Effector memory CD4-positive, alpha-beta T cell (primary cell): ENCODE results near the gene CALY.

Experiments used
- DNase-seq, 3 donors: peaks; one replicate each; pipeline ENCODE4 v3.0.0-alpha.2; 2020
- H3K27ac ChIP-seq: 2 replicates; pipeline ENCODE4 v1.7.0; 2013; ENCODE audit warnings: mild to moderate bottlenecking, low read length, moderate library complexity; ENCODE audit not compliant: insufficient read depth, poor library complexity, severe bottlenecking
- H3K27me3 ChIP-seq: replicated peaks from 2 replicates; pipeline ENCODE4 v1.7.0; 2013; ENCODE audit warnings: mild to moderate bottlenecking, low read length; ENCODE audit not compliant: insufficient read depth, control insufficient read depth, poor library complexity, severe bottlenecking
- H3K36me3 ChIP-seq: 2 replicates; pipeline ENCODE4 v1.7.0; 2013; ENCODE audit warnings: mild to moderate bottlenecking, low read length, moderate library complexity; ENCODE audit not compliant: control insufficient read depth, insufficient read depth
- H3K4me1 ChIP-seq: 2 replicates; pipeline ENCODE4 v1.7.0; 2013; ENCODE audit warnings: low read length, mild to moderate bottlenecking; ENCODE audit not compliant: control insufficient read depth, insufficient read depth, poor library complexity, severe bottlenecking
- H3K4me3 ChIP-seq: 2 replicates; pipeline ENCODE4 v1.7.0; 2013; ENCODE audit warnings: low read length, low read depth, mild to moderate bottlenecking; ENCODE audit not compliant: insufficient read depth, poor library complexity, severe bottlenecking
- H3K9me3 ChIP-seq: 2 replicates; pipeline ENCODE4 v1.7.0; 2013; ENCODE audit warnings: mild to moderate bottlenecking, low read length, moderate library complexity; ENCODE audit not compliant: control insufficient read depth
- total RNA-seq, 3 donors: gene quantifications; one replicate each; lab custom pipeline; 2026; lab: John Stamatoyannopoulos, UW

Gene CALY
- 1.4 to 1.7 (median 1.6) reads per million in 3 donors for total RNA-seq

- peak; percentile 85 to 94 (median 87) for DNase-seq
- Histone ChIP-seq H3K4me1 (peaks cover 28% of the 10 kb centered on the region), H3K4me3 (peak within 1 kb of the TSS; percentile 57), H3K27ac (peak within 1 kb of the TSS; percentile 71), H3K27me3 (no peaks in the 10 kb centered on the region), H3K36me3 (no peaks in the 10 kb centered on the region), H3K9me3 (no peaks in the 10 kb centered on the region)
Measured at GRCh38 chr10:133336577-133337369, at the start of gene CALY. Gene CALY (minus strand): TSS chr10:133336896. CDS start chr10:133328989, 7,907 bp downstream.

GRCh38 chr10:133385214-133385613, 48.5 kb upstream of the CALY start:
- no peaks in the 10 kb centered on the region for H3K36me3 ChIP-seq
- no peaks in the 10 kb centered on the region for H3K9me3 ChIP-seq
- peaks cover 14% of the 10 kb centered on the region for H3K4me1 ChIP-seq
- H3K27me3 ChIP-seq = no peaks in the 10 kb centered on the region
- no peak for DNase-seq
- no peak overlapping the region for H3K4me3 ChIP-seq
- no peak overlapping the region for H3K27ac ChIP-seq

GRCh38 chr10:133384071-133384470, 47.4 kb upstream of the CALY start:
- no peak overlapping the region for H3K27ac ChIP-seq
- no peak overlapping the region for H3K4me3 ChIP-seq
- H3K36me3 ChIP-seq = no peaks in the 10 kb centered on the region
- peaks cover 13% of the 10 kb centered on the region for H3K4me1 ChIP-seq
- no peaks in the 10 kb centered on the region for H3K9me3 ChIP-seq
- no peak for DNase-seq
- H3K27me3 ChIP-seq = no peaks in the 10 kb centered on the region

- Histone ChIP-seq H3K36me3 (no peaks in the 10 kb centered on the region), H3K4me3 (no peak overlapping the region), H3K27me3 (no peaks in the 10 kb centered on the region), H3K27ac (no peak overlapping the region), H3K9me3 (no peaks in the 10 kb centered on the region), H3K4me1 (peaks cover 11% of the 10 kb centered on the region)
- no peak for DNase-seq
Measured at GRCh38 chr10:133383551-133383950, 46.9 kb upstream of the CALY start.

GRCh38 chr10:133381036-133381435, 44.3 kb upstream of the CALY start:
- no peaks in the 10 kb centered on the region for H3K27me3 ChIP-seq
- H3K27ac ChIP-seq = no peak overlapping the region
- H3K36me3 ChIP-seq = no peaks in the 10 kb centered on the region
- H3K4me1 ChIP-seq = peaks cover 13% of the 10 kb centered on the region
- H3K4me3 ChIP-seq = no peak overlapping the region
- DNase-seq = no peak
- no peaks in the 10 kb centered on the region for H3K9me3 ChIP-seq

GRCh38 chr10:133379801-133380666, 43.3 kb upstream of the CALY start:
- Histone ChIP-seq H3K9me3 (no peaks in the 10 kb centered on the region), H3K27me3 (no peaks in the 10 kb centered on the region), H3K36me3 (no peaks in the 10 kb centered on the region), H3K4me1 (peaks cover 13% of the 10 kb centered on the region), H3K27ac (peak overlapping the region; percentile 41), H3K4me3 (peak overlapping the region; percentile 48)
- DNase-seq = no peak

GRCh38 chr10:133379152-133379800, 42.6 kb upstream of the CALY start, which contains the start of gene PAOX:
Gene PAOX (plus strand): TSS chr10:133379262. CDS start chr10:133379317, 55 bp downstream.
- Histone ChIP-seq H3K4me1 (peaks cover 13% of the 10 kb centered on the region), H3K27me3 (no peaks in the 10 kb centered on the region), H3K36me3 (no peaks in the 10 kb centered on the region), H3K9me3 (no peaks in the 10 kb centered on the region), H3K27ac (peak within 1 kb of the TSS; percentile 51), H3K4me3 (peak within 1 kb of the TSS; percentile 96)
- peak; percentile 53 to 61 (median 55) for DNase-seq

GRCh38 chr10:133378251-133379096, 41.8 kb upstream of the CALY start:
- Histone ChIP-seq H3K4me1 (peaks cover 13% of the 10 kb centered on the region), H3K9me3 (no peaks in the 10 kb centered on the region), H3K27me3 (no peaks in the 10 kb centered on the region), H3K36me3 (no peaks in the 10 kb centered on the region), H3K4me3 (peak overlapping the region; percentile 96), H3K27ac (peak overlapping the region; percentile 51)
- peak; percentile 34 to 57 (median 37) for DNase-seq

GRCh38 chr10:133377818-133378250, 41.1 kb upstream of the CALY start:
- no peaks in the 10 kb centered on the region for H3K9me3 ChIP-seq
- H3K4me1 ChIP-seq = peaks cover 13% of the 10 kb centered on the region
- DNase-seq = no peak
- H3K4me3 ChIP-seq = peak overlapping the region; percentile 96
- no peaks in the 10 kb centered on the region for H3K36me3 ChIP-seq
- H3K27ac ChIP-seq = peak overlapping the region; percentile 51
- no peaks in the 10 kb centered on the region for H3K27me3 ChIP-seq
